MM.1S (cell line): Measurements from ENCODE around the gene PRKCE.

Experiments
- EZH2phosphoT487 ChIP-seq: fragments of 300-600 bp; sonication (generic); IDR thresholded peaks from 2 replicates; pipeline ENCODE4 v1.6.1; 2018; ENCODE audit warnings: antibody characterized with exemption, low read length
- TF ChIP-seq, protein P1 (sequence below): fragments of 300-600 bp; sonication (generic); IDR thresholded peaks from 2 replicates; pipeline ENCODE4 v1.5.1; 2016; ENCODE audit warnings: antibody characterized with exemption, low read length, mixed read lengths

- no peak for TF ChIP-seq EZH2phosphoT487
- TF ChIP-seq, protein P1, sequence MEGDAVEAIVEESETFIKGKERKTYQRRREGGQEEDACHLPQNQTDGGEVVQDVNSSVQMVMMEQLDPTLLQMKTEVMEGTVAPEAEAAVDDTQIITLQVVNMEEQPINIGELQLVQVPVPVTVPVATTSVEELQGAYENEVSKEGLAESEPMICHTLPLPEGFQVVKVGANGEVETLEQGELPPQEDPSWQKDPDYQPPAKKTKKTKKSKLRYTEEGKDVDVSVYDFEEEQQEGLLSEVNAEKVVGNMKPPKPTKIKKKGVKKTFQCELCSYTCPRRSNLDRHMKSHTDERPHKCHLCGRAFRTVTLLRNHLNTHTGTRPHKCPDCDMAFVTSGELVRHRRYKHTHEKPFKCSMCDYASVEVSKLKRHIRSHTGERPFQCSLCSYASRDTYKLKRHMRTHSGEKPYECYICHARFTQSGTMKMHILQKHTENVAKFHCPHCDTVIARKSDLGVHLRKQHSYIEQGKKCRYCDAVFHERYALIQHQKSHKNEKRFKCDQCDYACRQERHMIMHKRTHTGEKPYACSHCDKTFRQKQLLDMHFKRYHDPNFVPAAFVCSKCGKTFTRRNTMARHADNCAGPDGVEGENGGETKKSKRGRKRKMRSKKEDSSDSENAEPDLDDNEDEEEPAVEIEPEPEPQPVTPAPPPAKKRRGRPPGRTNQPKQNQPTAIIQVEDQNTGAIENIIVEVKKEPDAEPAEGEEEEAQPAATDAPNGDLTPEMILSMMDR = no peak
Measured at GRCh38 chr2:45647986-45648520, 3.4 kb upstream of the PRKCE start.
